Panc1 (cell line): ENCODE measurements around the gene NT5DC3. TPM values are rescaled to one million over a fixed set of nuclear protein-coding genes. Genes with fewer than 3 reads are reported as not detected.

Experiments
- ATAC-seq: fragments of 200-7000 bp; cut with Tn5 transposase; 2 replicates; pipeline ENCODE4 v1.9.1; 2020; ENCODE audit warnings: mild to moderate bottlenecking, moderate library complexity
- BruUV-seq: library from RNA; stranded (reverse); fragments of 400-500 nt; replicated peaks from 2 replicates; lab custom pipeline; 2021; lab: Mats Ljungman, UMichigan
- CTCF ChIA-PET: fragments of 300-600 bp; sonication (Branson Sonifier 250); formaldehyde crosslinking; loops from one replicate; lab custom pipeline; 2022; ENCODE audit warnings: antibody characterized with exemption; lab: Charles Lee
- POLR2A ChIA-PET: fragments of 300-600 bp; sonication (Branson Sonifier 250); formaldehyde crosslinking; loops from one replicate; lab custom pipeline; 2022; ENCODE audit warnings: antibody characterized with exemption; lab: Charles Lee
- DNase-seq: peaks from one replicate; pipeline ENCODE4 v3.0.0-alpha.2; 2010; ENCODE audit warnings: low read depth, low spot score
- H3K27ac ChIP-seq: 2 replicates; pipeline ENCODE4 v1.5.1; 2011; ENCODE audit warnings: mild to moderate bottlenecking, low read length, inconsistent platforms
- H3K27me3 ChIP-seq: fragments of 200-500 bp; sonication (Bioruptor generic); 2 replicates; pipeline ENCODE4 v1.6.0; 2014; ENCODE audit warnings: low read length, inconsistent platforms; ENCODE audit not compliant: control insufficient read depth, insufficient read depth
- H3K36me3 ChIP-seq: fragments of 200-500 bp; sonication (Bioruptor generic); 2 replicates; pipeline ENCODE4 v1.5.1; 2014; ENCODE audit warnings: inconsistent platforms, mild to moderate bottlenecking, low read length, moderate library complexity; ENCODE audit not compliant: control insufficient read depth, insufficient read depth
- H3K4me1 ChIP-seq: 2 replicates; pipeline ENCODE4 v1.5.1; 2011; ENCODE audit warnings: inconsistent platforms, mild to moderate bottlenecking, low read length, moderate library complexity; ENCODE audit not compliant: control insufficient read depth, insufficient read depth
- H3K4me3 ChIP-seq, 2 experiments: 2 replicates each; pipeline ENCODE4 v1.5.1; 2011 to 2012; ENCODE audit warnings: low read depth in 2 of 2, low read length in 2 of 2, mild to moderate bottlenecking in 2 of 2, inconsistent platforms in 1 of 2, moderate library complexity in 1 of 2
- H3K9me3 ChIP-seq: fragments of 200-500 bp; sonication (Bioruptor generic); 2 replicates; pipeline ENCODE4 v1.5.1; 2014; ENCODE audit warnings: low read depth, mild to moderate bottlenecking, inconsistent platforms, low read length, moderate library complexity; ENCODE audit not compliant: control insufficient read depth, insufficient read depth
- CTCF ChIP-seq: fragments of 450-650 bp; IDR thresholded peaks from 2 replicates; pipeline ENCODE4 v1.5.1; 2017; ENCODE audit warnings: mild to moderate bottlenecking
- POLR2AphosphoS5 ChIP-seq: IDR thresholded peaks from 2 replicates; pipeline ENCODE4 v1.6.1; 2012; ENCODE audit warnings: mild to moderate bottlenecking, low read depth, low read length, moderate library complexity
- SIN3A ChIP-seq: IDR thresholded peaks from 2 replicates; pipeline ENCODE4 v1.6.1; 2012; ENCODE audit warnings: low read depth, mild to moderate bottlenecking, low read length, moderate library complexity, borderline replicate concordance; ENCODE audit not compliant: insufficient read depth
- TCF7L2 ChIP-seq: IDR thresholded peaks from 2 replicates; pipeline ENCODE4 v1.6.1; 2011; ENCODE audit warnings: mild to moderate bottlenecking, low read depth, low read length, inconsistent platforms
- in situ Hi-C: cut with HindIII; loops from 2 replicates; pipeline ENCODE4 v1.10.0; 2016; ENCODE audit warnings: low sequenced_read_pairs, low pct_unique_long_range_greater_than_20kb
- intact Hi-C: fragments of 100-400 bp; cut with micrococcal nuclease; formaldehyde crosslinking; loops from one replicate; pipeline ENCODE4 v1.10.0; 2022; ENCODE audit not compliant: unreplicated experiment
- total RNA-seq: library from RNA; stranded (reverse); gene quantifications from one replicate; pipeline ENCODE4 v1.2.1, GENCODE V29; 2021; ENCODE audit not compliant: unreplicated experiment
- TF ChIP-seq, protein P1 (sequence below), 2 experiments: IDR thresholded peaks; 2 replicates each; pipeline ENCODE4 v1.6.1; 2011 to 2012; ENCODE audit warnings: low read depth in 2 of 2, control low read depth in 1 of 2, low read length in 1 of 2, mild to moderate bottlenecking in 1 of 2, moderate library complexity in 1 of 2; ENCODE audit not compliant: insufficient read depth in 1 of 2

The NT5DC3 gene
- total RNA-seq, 1 experiment from 2014 or later, result 24.9 TPM

- DNase-seq (no peak), ATAC-seq (no peak)
- ChIA-PET POLR2A (no interaction called here), CTCF (no interaction called here)
- Histone ChIP-seq H3K36me3 (no peaks in the 10 kb centered on the region), H3K4me3 (no peak overlapping the region), H3K27me3 (peaks cover 11% of the 10 kb centered on the region), H3K9me3 (no peaks in the 10 kb centered on the region), H3K4me1 (no peaks in the 10 kb centered on the region), H3K27ac (no peak overlapping the region)
- intact Hi-C loops, result no loop called here
- no TSS peak for BruUV-seq
- in situ Hi-C loops, result no loop called here
- TF ChIP-seq TCF7L2, result no peak
- TF ChIP-seq, protein P1, sequence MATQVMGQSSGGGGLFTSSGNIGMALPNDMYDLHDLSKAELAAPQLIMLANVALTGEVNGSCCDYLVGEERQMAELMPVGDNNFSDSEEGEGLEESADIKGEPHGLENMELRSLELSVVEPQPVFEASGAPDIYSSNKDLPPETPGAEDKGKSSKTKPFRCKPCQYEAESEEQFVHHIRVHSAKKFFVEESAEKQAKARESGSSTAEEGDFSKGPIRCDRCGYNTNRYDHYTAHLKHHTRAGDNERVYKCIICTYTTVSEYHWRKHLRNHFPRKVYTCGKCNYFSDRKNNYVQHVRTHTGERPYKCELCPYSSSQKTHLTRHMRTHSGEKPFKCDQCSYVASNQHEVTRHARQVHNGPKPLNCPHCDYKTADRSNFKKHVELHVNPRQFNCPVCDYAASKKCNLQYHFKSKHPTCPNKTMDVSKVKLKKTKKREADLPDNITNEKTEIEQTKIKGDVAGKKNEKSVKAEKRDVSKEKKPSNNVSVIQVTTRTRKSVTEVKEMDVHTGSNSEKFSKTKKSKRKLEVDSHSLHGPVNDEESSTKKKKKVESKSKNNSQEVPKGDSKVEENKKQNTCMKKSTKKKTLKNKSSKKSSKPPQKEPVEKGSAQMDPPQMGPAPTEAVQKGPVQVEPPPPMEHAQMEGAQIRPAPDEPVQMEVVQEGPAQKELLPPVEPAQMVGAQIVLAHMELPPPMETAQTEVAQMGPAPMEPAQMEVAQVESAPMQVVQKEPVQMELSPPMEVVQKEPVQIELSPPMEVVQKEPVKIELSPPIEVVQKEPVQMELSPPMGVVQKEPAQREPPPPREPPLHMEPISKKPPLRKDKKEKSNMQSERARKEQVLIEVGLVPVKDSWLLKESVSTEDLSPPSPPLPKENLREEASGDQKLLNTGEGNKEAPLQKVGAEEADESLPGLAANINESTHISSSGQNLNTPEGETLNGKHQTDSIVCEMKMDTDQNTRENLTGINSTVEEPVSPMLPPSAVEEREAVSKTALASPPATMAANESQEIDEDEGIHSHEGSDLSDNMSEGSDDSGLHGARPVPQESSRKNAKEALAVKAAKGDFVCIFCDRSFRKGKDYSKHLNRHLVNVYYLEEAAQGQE (IDR thresholded peaks at IDR 0.05; ENCODE audit: insufficient read depth in 1 of 2, low read depth in 2 of 2, low read length in 1 of 2), result no peak
- no peak for TF ChIP-seq POLR2AphosphoS5
- no peak for TF ChIP-seq SIN3A
- TF ChIP-seq CTCF, result no peak
Observed at GRCh38 chr12:103736572-103736971, 104.5 kb downstream of the NT5DC3 start.

DNA sequence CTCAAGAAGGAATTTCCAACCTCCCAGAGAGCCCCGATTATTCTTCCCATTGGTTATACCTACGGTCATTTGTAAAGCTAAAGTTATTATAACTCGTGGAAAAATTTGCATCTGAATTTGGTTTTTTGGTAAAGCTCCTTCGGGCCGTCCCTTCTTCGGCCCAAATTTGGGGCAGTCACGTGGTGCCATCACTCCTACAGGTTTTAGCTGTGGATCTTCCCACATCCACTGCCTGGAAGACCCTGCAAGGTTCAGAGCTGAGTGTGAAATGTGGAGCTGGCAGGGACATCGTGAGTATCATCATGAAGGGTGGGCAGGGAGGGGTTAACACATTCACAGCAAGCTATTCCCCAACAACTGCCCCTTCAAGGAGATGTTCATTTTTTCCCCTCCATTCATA lies 105.7 kb downstream of the NT5DC3 start:
- CTCF ChIA-PET, result interaction anchor here (0.7 kb wide), 1 partner anchor 712 kb away, joined by 3 read pairs; no protein-coding TSS in a partner anchor
- POLR2A ChIA-PET, result no interaction called here

More for the DNA sequence above, 105.7 kb downstream of the NT5DC3 start:
- BruUV-seq, result no TSS peak
- H3K9me3 ChIP-seq, result no peaks in the 10 kb centered on the region
- intact Hi-C loops (no loop called here), in situ Hi-C loops (no loop called here)
- no peak for ATAC-seq
- no peaks in the 10 kb centered on the region for H3K4me1 ChIP-seq
- TF ChIP-seq CTCF (no peak), POLR2AphosphoS5 (no peak), SIN3A (no peak), TCF7L2 (no peak)
- TF ChIP-seq, protein P1 (IDR thresholded peaks at IDR 0.05; ENCODE audit: insufficient read depth in 1 of 2, low read depth in 2 of 2, low read length in 1 of 2), result no peak
- H3K27me3 ChIP-seq, result peaks cover 11% of the 10 kb centered on the region
- H3K4me3 ChIP-seq, result no peak overlapping the region
- DNase-seq, result no peak
- no peaks in the 10 kb centered on the region for H3K36me3 ChIP-seq
- no peak overlapping the region for H3K27ac ChIP-seq
